Brain pericyte (primary cell): ENCODE results near the gene CROCC2.

Experiments used
- DNase-seq: peaks from one replicate; pipeline ENCODE4 v3.0.0-alpha.2; 2012; ENCODE audit warnings: low read depth, low spot score

The CROCC2 gene

DNA sequence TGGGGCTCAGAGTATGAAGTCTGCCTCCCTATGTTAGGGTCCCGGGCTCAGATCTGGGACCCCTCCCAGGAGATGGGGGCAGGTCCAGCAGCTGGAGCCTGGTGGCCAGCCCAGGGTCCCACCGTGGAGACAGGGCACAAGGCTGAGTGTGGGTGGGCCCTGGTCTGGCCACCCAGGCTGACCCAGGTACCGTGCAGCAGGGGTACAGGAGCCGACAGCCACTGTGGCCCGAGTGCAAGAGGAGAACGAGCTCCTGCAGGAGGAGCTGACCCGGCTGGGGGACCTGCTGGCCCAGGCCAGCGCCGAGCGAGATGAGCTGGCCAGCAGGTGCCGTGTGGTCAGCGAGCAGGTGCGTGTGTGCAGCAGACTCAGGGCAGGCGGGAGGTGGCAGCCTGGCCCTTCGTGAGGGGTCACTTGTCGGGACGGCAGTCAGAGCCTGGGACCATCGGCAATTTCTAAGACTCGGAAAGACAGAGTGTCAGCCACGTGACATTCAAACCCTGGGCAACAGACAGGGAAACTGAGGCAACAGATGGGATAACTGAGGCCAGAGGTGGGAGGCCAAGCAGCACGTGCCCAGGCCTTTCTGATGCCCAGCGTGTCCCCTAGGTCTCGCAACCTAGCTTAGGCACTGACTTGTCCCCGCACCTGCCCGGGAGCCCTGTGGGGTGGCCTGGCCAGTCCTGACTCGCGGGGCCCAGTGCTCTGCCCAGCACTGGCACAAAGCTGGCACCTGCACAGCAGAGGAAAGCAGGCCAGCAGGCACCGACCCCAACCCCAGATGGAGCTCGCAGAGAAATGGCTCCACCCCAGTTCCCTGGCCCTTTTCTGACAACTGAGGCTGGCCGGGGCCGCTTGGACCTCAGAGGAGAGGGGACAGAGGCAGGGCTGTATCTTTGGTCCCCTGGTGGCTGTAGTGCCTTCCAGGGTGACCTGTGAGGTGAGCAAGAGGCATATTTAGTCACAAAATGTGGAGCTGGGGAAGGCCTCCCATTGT, 13.9 kb downstream of the CROCC2 start:
- DNase-seq = no peak

DNA sequence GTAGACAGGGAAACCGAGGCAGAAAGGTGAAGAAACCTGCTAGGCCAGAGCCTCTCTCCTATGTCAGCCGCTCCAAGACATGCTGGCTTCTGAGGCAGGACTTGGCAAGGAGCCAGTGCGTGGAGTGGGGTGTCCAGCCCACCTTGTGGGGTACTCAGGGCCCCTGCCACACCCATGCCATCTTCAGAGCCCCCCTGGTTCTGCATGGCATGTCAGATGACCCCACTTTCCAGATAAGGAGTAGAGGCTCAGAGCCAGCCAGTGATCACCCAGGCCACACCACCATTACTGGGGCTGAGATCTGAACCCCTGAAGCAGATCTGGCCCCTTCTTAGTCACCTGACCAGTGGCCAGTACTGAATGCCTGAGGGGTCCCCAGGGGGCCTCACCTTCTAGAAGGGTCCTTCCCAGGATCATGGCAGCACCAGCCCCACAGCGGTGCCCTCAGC, 14.7 kb downstream of the CROCC2 start:
- no peak for DNase-seq

DNA sequence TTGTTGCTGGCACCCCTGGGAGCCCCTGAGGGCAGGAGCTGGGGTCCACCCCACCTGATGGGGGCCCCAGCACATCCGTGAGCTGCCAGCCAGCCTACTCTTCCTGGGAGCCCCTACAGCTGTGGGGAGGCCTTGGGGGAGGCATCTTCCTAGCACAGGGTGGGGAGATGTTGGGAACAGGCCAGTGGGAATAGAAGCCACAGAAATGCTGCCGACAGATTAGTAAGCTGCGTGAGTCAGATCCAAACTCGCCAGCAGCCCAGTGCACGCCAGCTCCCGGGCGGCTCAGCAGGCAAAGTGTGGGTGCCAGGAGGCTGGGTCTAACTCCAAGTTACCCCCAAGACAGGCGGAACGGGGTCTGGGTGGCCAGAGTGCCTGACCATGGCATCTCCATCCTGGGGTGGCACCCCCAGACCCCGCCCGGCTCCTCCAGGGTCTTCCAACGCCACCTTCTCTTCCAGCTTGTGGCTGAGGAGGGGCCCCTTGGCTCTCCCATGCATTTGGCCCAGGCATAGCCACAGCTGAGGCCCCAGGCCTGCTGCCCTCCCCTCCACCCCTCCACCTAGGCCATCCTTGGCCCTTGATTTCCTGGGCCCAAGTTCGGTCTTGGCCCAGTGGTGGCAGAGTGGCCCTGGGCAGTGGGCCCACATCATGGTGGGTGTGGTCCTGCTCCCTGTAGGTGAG, 15.3 kb downstream of the CROCC2 start:
- peak; percentile 71 for DNase-seq

DNA sequence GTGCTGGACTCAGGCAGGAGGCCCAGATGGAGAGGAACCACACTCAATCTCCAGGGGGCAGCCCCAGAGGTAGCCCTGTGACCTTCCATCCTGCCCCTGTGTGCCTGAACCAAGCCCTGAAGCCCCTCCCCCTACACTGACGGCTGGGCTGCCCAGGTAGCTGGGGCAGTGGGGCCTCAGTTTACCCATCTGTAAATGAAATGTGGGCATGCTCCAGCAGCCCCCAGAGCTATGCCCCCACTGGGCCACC, 15.8 kb downstream of the CROCC2 start:
- DNase-seq = no peak

DNA sequence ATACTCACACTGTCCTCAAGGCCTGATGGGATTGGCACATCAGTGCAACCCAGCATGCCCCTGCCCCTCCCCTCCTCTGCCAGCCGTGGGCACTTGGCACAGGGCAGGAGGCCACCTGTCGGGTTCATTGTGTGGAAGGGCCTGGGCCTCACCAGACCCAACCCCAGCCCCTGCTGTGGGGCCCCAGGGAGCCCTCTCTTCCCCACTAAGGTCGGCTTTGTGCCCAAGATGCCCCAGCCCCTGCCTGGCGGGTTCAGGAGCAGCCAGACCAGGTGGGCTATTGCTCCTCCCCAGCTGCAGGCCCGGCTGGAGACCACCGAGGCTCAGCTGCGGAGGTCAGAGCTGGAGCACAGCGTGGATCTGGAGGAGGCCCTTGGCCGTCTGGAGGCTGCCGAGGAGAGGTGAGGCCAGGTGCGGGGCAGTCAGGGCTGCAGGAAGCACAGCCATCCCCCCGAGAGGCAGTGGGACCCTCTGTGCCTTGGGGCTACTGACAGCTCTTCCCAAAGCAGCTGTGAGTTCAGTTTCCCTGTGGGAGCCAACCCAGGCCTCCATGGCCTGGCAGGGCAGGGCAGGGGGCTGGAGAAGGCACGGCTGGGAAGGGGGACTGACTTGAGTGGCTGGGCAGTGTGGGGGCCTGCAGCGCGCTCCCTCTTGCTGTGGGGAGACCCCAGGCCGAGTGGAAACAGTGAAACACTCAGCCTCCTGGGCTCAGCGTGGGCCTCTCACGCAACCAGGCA, 16.3 kb downstream of the CROCC2 start:
- no peak for DNase-seq

DNA sequence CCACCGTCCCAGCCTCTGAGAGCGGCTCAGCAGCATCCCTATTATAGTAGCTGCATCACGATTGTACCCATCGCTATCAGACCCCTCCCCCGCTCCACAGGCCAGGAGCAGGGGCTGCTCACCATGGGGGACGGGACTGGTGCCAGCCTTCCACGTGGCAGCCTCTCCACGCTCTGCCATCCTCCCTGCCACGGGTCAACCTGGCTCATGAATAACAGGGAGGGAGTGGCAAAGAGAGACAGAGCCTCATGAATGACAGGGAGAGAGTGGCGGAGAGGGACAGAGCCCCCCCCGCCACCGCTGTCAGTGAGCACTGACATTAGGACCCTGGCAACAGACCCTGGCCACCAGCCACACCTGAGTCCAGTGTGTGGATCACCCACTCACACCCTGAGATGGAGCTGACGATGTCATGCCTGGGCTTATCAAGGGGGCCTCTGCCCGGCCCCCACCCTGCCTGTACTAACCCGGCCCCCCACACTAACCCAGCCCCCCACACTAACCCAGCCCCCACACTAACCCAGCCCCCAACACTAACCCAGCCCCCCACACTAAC, 16.9 kb downstream of the CROCC2 start:
- no peak for DNase-seq

DNA sequence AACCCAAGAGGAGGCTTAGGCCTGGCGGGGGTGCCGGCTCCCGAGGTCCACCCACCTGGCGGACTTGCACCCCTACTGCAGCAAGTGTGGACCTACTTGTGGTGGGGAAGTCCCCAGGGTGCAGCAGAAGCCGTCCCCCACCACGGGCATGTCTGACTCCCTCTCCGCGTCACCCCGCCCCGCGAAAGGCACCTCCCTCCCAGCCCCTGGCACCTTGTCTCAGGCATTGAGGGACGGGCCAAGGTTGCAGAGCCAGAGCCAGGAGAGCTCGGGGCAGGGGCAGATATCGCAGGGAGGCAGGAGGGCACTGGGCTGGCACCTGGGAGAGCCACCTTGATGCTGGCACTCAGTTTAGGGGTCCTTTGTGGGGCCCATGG, 19.0 kb downstream of the CROCC2 start:
- no peak for DNase-seq

DNA sequence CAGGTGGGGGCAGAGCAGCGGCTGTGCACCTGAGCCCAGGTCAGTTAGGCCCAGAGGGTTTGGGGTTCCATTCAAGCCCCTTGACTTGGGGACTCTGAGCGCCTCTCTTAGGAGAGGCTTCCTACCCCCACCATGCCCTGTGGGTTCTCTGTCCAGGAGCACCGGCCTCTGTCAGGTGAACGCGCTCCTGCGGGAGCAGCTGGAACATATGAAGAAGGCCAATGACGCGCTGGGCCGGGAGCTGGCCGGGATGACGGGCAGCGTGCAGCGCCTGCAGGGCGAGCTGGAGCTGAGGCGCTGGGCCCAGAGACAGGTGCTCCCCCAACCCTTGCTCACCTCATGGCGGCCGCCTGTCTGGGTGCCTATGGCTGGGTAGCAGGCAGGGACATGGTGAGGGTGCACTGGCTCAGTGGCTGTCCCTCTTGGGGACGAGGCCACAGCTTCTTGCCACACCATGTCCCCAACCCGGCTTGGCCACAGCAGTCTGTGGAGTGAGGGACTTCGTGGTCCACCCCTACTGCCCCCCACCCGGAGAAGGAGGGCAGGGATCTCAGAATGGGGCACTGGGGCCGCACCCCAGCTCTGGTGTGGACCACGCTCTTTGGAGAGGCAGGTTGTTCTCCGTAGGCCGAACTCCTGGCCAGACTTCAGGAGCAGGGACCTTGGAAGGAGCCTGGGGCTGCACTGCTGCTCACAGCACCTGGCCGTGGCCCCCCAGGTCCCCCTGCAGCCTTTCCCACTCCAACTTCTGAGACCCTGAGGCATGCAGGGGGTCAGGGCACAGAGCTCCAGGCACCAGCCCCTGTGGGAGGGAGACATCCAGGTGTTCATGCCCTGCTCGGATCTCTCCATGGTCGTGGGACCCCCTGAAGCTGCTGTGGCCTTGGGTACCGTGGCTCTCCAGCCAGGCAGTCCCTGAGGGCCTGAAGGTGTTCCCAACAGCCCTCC, 19.7 kb downstream of the CROCC2 start:
- DNase-seq = no peak

GRCh38 chr2:240926516-240927389, 20.6 kb downstream of the CROCC2 start:
- DNase-seq = no peak

DNA sequence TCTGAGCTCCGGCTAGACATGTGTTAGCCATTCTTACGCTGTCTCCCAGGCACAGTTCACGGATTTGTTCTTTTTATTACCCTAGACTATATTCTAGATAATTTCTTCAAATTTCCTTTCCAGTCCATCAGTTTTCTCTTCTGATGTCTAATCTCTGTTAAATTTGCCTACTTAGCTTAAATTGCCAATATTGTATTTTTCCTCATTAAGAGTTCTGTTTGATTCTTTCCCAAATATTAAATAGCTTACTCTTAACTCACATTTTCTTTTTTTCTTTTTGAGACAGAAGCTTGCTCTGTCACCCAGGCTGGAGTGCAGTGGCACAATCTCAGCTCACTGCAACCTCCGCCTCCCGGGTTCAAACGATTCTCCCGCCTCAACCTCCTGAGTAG, 21.2 kb downstream of the CROCC2 start:
- no peak for DNase-seq

DNA sequence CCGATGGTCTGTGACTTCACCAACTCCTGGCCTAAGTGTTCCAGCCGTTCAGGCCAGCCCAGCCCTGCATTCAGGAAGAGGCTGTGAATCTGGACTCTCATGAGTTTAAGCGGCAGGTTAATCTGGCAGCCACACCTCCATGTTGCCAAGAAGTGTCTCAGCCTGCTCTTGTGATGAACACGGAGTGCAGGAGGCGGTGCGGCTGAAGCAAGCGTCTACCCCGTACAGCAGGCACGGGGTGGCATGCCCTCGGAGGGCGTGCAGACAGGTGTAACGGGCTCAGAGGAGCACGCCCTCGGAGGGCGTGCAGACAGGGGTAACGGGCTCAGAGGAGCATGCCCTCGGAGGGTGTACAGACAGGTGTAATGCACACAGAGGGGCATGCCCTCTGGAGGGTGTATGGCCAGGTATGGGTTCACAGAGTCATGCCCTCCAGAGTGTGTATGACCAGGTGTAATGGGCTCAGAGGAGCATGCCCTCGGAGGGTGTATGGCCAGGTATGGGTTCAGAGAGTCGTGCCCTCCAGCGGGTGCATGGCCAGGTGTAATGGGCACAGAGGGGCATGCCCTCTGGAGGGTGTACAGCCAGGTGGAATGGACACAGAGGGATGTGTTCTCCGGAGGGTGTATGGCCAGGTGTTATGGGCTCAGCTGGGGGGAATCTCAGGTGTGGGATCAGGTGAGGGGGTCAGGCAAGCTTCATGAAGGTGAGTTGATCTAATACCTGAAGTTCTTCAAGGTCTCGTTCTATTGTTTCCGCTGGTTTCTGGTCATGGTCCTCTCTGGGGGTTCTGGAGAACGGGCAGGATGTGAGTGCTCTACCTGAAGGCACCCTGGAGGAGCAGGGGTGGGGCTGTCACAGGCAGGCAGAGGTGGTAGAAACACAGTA, 22.6 kb downstream of the CROCC2 start:
- DNase-seq = no peak

DNA sequence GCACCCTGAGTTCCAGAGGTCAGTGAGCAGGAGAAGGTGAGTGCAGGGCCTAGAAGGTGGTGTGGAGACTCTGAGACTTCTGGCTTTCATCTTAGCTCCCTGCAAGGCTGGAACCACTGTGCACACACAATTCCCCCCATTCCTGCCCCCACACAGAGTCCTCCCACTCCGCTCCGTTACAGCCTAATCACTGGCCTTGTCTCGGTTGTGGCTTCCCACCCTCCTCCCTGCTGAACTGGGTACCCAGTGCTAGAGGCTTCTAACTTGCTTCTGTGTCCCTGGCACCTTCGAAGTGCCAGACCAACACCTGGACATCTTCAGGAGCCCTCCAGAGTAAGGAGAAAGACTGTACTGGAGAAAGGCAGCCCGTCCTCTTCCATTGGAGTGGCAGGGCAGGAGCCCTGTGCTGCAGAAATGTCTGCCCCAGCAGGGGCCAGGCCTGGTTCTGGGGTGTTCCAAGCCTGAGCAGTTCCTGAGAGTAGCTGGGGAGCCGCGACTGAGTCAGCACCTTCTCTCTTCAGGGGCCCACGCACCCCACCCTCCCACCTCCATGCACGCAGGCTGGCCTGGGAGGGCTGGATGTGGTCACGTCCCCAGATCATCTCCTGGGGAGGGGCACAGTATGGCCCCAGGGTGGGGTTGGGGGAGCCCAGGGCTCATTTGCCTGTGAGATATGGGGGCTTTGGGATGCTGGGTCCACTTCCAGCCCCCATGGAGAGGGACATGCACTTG, 23.4 kb downstream of the CROCC2 start:
- no peak for DNase-seq

- DNase-seq = no peak
Observed at GRCh38 chr2:240930096-240930630, 24.0 kb downstream of the CROCC2 start.

- DNase-seq = no peak
Observed at GRCh38 chr2:240930631-240931318, 24.6 kb downstream of the CROCC2 start.

DNA sequence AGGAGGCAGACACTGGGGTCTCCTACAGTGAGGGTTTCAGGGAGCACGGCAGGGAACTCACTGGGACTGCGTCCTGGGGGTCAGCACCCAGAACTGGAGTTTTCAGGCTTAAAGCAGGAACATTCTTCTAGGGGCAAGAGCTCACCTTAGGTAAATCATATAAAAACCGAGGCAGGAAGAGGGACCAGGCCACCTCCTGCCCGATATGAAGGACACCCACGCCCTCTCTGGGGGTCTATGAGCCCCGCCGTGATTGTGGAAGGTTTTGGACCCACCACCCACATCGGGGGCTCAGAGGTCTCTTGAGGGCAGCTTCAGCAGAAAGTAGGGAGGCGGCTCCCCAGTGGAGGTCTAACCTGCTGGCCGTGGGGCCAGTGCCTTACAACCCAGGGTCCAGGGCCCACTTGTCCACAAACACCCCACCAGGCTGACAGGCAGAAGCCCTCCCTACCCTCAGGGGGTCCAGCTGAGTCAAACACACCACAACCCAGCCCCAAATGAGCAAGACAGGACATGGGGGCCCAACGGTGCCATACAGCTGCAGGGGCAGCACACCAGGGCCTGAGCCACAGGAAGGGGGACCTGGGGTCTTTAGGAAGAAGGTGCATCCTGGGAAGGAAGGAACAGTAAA, 25.3 kb downstream of the CROCC2 start:
- DNase-seq = no peak

- DNase-seq = no peak
Observed at GRCh38 chr2:240932001-240932723, 26.0 kb downstream of the CROCC2 start.
